Loucy (cell line): Measurements from ENCODE around the gene UNC13C.

Experiments
- EZH2phosphoT487 ChIP-seq: fragments of 200-600 bp; IDR thresholded peaks from 2 replicates; pipeline ENCODE4 v1.6.1; 2018; ENCODE audit warnings: antibody characterized with exemption, mild to moderate bottlenecking, moderate library complexity, borderline replicate concordance
- TF ChIP-seq, protein P1 (sequence below): fragments of 200-600 bp; sonication (generic); conservative IDR thresholded peaks from 2 replicates; pipeline ENCODE4 v1.5.1; 2014; ENCODE audit warnings: mild to moderate bottlenecking, antibody characterized with exemption, low read length

DNA sequence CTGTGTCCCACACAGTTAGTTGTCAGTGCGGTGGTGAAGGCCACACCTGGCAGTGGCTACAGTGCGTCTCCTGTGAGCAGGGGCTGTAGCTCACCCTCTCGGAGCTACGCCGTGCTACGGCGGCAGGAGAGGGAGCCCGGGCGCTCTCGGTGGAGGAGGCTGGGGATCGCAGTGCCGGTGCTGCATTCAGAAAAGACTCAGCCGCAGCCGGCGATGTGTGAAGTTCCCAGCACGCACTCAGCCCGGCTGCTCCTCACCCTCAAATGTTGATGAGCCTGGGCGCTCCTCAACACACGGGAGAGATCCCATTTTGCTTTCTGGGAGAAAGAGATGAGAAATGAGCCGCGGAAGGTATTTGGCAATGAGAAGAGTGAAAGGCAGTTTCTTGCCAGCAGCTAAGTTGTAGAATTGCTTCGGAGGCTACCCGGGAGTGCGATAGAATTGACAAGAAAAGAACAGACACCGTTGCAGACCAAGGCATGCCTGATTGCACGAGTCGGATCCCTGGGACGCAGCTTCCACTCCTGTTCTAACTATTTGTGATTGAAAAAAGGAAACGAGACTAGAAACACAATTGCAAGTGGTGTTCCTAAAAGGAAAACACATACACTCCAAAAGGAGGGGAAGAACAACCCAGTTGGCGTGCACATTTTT lies at the start of gene UNC13C:
- TF ChIP-seq, protein P1, sequence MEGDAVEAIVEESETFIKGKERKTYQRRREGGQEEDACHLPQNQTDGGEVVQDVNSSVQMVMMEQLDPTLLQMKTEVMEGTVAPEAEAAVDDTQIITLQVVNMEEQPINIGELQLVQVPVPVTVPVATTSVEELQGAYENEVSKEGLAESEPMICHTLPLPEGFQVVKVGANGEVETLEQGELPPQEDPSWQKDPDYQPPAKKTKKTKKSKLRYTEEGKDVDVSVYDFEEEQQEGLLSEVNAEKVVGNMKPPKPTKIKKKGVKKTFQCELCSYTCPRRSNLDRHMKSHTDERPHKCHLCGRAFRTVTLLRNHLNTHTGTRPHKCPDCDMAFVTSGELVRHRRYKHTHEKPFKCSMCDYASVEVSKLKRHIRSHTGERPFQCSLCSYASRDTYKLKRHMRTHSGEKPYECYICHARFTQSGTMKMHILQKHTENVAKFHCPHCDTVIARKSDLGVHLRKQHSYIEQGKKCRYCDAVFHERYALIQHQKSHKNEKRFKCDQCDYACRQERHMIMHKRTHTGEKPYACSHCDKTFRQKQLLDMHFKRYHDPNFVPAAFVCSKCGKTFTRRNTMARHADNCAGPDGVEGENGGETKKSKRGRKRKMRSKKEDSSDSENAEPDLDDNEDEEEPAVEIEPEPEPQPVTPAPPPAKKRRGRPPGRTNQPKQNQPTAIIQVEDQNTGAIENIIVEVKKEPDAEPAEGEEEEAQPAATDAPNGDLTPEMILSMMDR = no peak
- no peak for TF ChIP-seq EZH2phosphoT487
